CD4-positive, alpha-beta memory T cell (primary cell): ENCODE data around the gene KCNA10. TPM values are rescaled to one million over a fixed set of nuclear protein-coding genes. Genes with fewer than 3 reads are reported as not detected.

Experiments used
- CTCF ChIA-PET: fragments of 350-600 bp; sonication (Branson Sonifier 250); formaldehyde crosslinking; loops from one replicate; lab custom pipeline; 2021; ENCODE audit warnings: inconsistent platforms; ENCODE audit not compliant: partially characterized antibody; lab: Charles Lee
- POLR2A ChIA-PET: fragments of 350-600 bp; sonication (Branson Sonifier 250); formaldehyde crosslinking; loops from one replicate; lab custom pipeline; 2021; ENCODE audit not compliant: partially characterized antibody; lab: Charles Lee
- DNase-seq, 5 donors: peaks; one replicate each; pipeline versions ENCODE4 v3.0.0 to v3.0.0-alpha.2; 2020 to 2022; ENCODE audit warnings: mixed read lengths in 1 of 5
- H3K27ac ChIP-seq: one replicate; pipeline ENCODE4 v1.7.0; 2013; ENCODE audit warnings: low read depth, low read length
- H3K27me3 ChIP-seq: 2 replicates; pipeline ENCODE4 v1.7.0; 2013; ENCODE audit warnings: mild to moderate bottlenecking, low read length, moderate library complexity; ENCODE audit not compliant: insufficient read depth
- H3K36me3 ChIP-seq: 2 replicates; pipeline ENCODE4 v1.7.0; 2013; ENCODE audit warnings: mild to moderate bottlenecking, low read length, moderate library complexity; ENCODE audit not compliant: insufficient read depth
- H3K4me1 ChIP-seq: 2 replicates; pipeline ENCODE4 v1.7.0; 2013; ENCODE audit warnings: mild to moderate bottlenecking, low read length, moderate library complexity; ENCODE audit not compliant: insufficient read depth
- H3K4me3 ChIP-seq, 2 donors: one replicate each; pipeline ENCODE4 v1.7.0; 2013; ENCODE audit warnings: low read length in 2 of 2, mild to moderate bottlenecking in 1 of 2
- H3K9me3 ChIP-seq, 2 donors: one replicate each; pipeline ENCODE4 v1.7.0; 2013; ENCODE audit warnings: low read length in 2 of 2, control low read depth in 1 of 2; ENCODE audit not compliant: control insufficient read depth in 1 of 2
- H3K27ac Mint-ChIP-seq, 7 donors: one replicate each; pipeline ENCODE4 v1.8.0; 2020 to 2021; ENCODE audit warnings: mixed read lengths in 7 of 7, mild to moderate bottlenecking in 6 of 7, inconsistent platforms in 3 of 7, moderate library complexity in 3 of 7
- H3K27me3 Mint-ChIP-seq, 2 donors: one replicate each; pipeline ENCODE4 v1.8.0; 2020 to 2021; ENCODE audit warnings: mixed read lengths in 2 of 2
- H3K36me3 Mint-ChIP-seq, 2 donors: one replicate each; pipeline ENCODE4 v1.8.0; 2020 to 2021; ENCODE audit warnings: mixed read lengths in 2 of 2, inconsistent platforms in 1 of 2, mild to moderate bottlenecking in 1 of 2
- H3K4me1 Mint-ChIP-seq, 4 donors: one replicate each; pipeline ENCODE4 v1.8.0; 2020 to 2021; ENCODE audit warnings: mixed read lengths in 4 of 4, mild to moderate bottlenecking in 1 of 4
- H3K4me3 Mint-ChIP-seq, 8 donors: one replicate each; pipeline ENCODE4 v1.8.0; 2020 to 2021; ENCODE audit warnings: mixed read lengths in 8 of 8, mild to moderate bottlenecking in 7 of 8, moderate library complexity in 6 of 8, inconsistent platforms in 3 of 8
- H3K9me3 Mint-ChIP-seq, 8 donors: one replicate each; pipeline ENCODE4 v1.8.0; 2020 to 2021; ENCODE audit warnings: mixed read lengths in 8 of 8, mild to moderate bottlenecking in 5 of 8, inconsistent platforms in 3 of 8, moderate library complexity in 1 of 8
- intact Hi-C: fragments of 100-400 bp; cut with micrococcal nuclease; formaldehyde crosslinking; loops from one replicate; pipeline ENCODE4 v1.15.1; 2023
- polyA plus RNA-seq, 2 donors: library from polyadenylated mRNA; unstranded; fragments of 300-500 nt; fragmentation: Illumina TruSeq; gene quantifications; one replicate each; pipeline ENCODE4 v1.2.3, GENCODE V29; 2021
- total RNA-seq, 2 experiments: library from RNA; stranded (reverse); gene quantifications; one replicate each; pipeline ENCODE4 v1.2.3, GENCODE V29; 2021

Gene KCNA10
- not detected for total RNA-seq
- polyA plus RNA-seq, result not detected

DNA sequence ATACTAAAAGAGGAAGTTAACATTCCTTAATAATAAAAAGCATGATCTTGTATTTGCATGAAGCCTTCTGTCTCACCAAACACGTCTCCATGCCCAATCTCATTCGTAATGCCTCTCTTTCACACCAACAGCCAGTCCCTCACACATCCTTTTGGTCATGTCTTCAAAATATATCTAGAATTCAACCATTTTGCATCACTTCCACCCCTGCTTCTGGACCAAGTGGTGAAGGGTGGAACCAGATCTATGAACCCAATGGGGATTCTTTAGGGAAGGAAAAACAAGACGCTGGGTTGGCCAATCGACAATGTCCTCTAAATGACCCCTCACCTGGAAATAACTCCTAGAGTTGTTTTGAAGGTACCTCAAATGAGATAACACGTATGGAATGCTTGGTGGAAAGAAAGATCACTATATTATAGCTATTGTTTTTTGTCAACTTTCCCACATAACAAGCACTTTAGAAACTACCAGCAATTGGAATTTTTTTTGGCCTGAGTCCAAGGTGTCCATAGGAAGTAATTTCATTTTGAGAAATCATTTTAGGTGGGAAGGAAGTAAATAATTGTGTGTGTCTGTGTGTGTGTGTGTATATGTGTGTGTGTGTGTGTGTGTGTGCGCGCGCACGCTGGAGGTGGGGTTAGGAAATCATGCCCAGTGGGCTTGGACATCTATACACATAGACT lies at the start of gene KCNA10:
KCNA10 (minus strand) TSS at position 51 of the 686 bp plus-strand sequence. CDS start 388 bp downstream, outside the sequence.
- Mint-ChIP-seq H3K27ac (peak within 1 kb of the TSS in 1 of 7 donors; percentile 42), H3K36me3 (no peaks in the 10 kb centered on the region)
- no peaks in the 10 kb centered on the region for H3K4me1 ChIP-seq

DNA sequence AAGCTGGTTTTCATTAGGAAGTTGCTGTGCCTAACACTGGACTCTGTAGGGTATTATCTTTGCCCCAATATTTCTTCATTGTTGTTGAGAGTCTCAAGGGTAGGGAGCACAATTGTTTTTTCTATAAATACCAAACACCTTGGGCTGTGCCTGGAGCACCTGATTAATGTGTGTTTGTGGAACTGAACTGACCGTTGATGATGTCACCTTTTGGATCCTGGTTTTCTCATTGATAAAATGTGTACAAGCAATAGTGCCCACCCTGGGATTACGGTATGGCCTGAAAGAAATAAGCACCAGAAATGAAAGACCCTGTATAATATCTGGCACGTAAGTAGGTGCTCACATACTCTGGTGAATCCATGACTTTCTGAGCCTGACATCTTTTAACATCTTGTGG lies 47.9 kb upstream of the KCNA10 start:
- Histone ChIP-seq H3K4me1 (no peaks in the 10 kb centered on the region), H3K9me3 (no peaks in the 10 kb centered on the region), H3K36me3 (no peaks in the 10 kb centered on the region), H3K4me3 (no peak overlapping the region), H3K27ac (no peak overlapping the region), H3K27me3 (no peaks in the 10 kb centered on the region)
- CTCF ChIA-PET, result no interaction called here
- POLR2A ChIA-PET, result no interaction called here
- no peaks in the 10 kb centered on the region for H3K36me3 Mint-ChIP-seq
- DNase-seq, result no peak
- no peak overlapping the region for H3K27ac Mint-ChIP-seq
- H3K4me3 Mint-ChIP-seq, result no peak overlapping the region
- intact Hi-C loops, result no loop called here
- peaks cover 0 to 2% (median 0%) of the 10 kb centered on the region in 8 donors for H3K9me3 Mint-ChIP-seq
- no peaks in the 10 kb centered on the region for H3K4me1 Mint-ChIP-seq
- H3K27me3 Mint-ChIP-seq, result peaks cover 18 to 39% of the 10 kb centered on the region in 2 donors

More for the DNA sequence above, at the start of gene KCNA10:
- no peak for DNase-seq
- Histone ChIP-seq H3K27ac (no peak within 1 kb of the TSS), H3K9me3 (no peaks in the 10 kb centered on the region), H3K36me3 (no peaks in the 10 kb centered on the region), H3K27me3 (peaks cover 4% of the 10 kb centered on the region), H3K4me3 (no peak within 1 kb of the TSS)
- no peaks in the 10 kb centered on the region for H3K9me3 Mint-ChIP-seq
- H3K4me3 Mint-ChIP-seq, result no peak within 1 kb of the TSS
- CTCF ChIA-PET, result interaction anchor here (0.6 to 1.9 kb wide), 5 partner anchors 8 to 473 kb away, joined by 3 to 6 read pairs (median 3); no protein-coding TSS in a partner anchor
- peaks cover 25 to 26% of the 10 kb centered on the region in 2 donors for H3K27me3 Mint-ChIP-seq
- H3K4me1 Mint-ChIP-seq, result peaks cover 0 to under 1% (median 0%) of the 10 kb centered on the region in 4 donors
- intact Hi-C loops, result no loop called here
- POLR2A ChIA-PET, result no interaction called here

DNA sequence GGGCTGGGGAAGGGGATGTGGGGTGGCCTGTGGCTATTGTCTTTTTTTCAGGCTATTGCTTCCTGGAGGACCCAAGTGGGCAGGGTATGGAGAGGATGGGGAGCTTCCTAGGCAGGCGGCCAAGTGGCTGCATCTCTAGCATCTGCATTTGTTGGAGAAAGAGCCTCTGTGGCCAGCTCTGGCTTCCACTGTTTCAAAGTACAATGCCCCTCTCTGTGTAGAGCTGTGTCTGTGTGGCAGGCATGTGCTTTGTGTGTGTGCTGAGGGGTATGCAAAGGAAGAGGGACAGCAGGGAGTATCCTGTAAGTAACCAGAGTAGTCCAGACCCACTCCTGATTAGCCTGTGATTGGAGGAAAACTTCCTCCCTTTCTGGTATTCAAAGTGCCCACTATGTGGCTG lies 46.6 kb upstream of the KCNA10 start:
- CTCF ChIA-PET, result interaction anchor here (0.7 to 1.9 kb wide), 4 partner anchors 70 to 427 kb away, joined by 3 to 6 read pairs (median 3); no protein-coding TSS in a partner anchor
- H3K4me3 ChIP-seq, result no peak overlapping the region
- intact Hi-C loops, result no loop called here
- DNase-seq, result no peak
- POLR2A ChIA-PET, result interaction anchor here (0.8 kb wide), 1 partner anchor 10 kb away, joined by 3 read pairs; no protein-coding TSS in a partner anchor
- no peak overlapping the region for H3K27ac ChIP-seq
- Mint-ChIP-seq H3K4me3 (no peak overlapping the region), H3K4me1 (no peaks in the 10 kb centered on the region), H3K36me3 (no peaks in the 10 kb centered on the region), H3K27me3 (peaks cover 10 to 35% of the 10 kb centered on the region in 2 donors), H3K27ac (no peak overlapping the region), H3K9me3 (peaks cover 0 to 2% (median 0%) of the 10 kb centered on the region in 8 donors)
- H3K27me3 ChIP-seq, result no peaks in the 10 kb centered on the region
- no peaks in the 10 kb centered on the region for H3K36me3 ChIP-seq
- H3K4me1 ChIP-seq, result no peaks in the 10 kb centered on the region
- no peaks in the 10 kb centered on the region for H3K9me3 ChIP-seq

DNA sequence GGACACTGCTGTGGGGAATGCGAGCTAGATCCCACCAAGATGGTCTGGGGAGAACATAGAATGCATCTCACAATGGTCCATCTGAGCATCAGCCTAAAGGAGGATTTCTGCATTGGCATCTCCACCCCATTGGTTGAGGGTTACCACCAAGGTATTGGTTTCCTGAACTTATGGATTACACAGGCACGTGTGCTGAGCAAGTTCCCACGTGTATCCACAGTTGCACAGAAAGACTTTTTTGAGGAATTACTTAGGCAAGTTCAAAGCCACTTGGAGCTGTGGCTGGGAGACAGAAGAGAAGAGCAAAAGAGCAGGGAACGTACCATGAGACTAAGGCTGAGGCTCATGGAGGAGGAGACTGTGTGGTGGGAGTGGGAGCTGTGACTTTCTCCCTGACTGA lies 44.1 kb upstream of the KCNA10 start:
- Histone ChIP-seq H3K4me1 (no peaks in the 10 kb centered on the region), H3K4me3 (no peak overlapping the region), H3K9me3 (no peaks in the 10 kb centered on the region), H3K27me3 (no peaks in the 10 kb centered on the region), H3K36me3 (no peaks in the 10 kb centered on the region), H3K27ac (no peak overlapping the region)
- Mint-ChIP-seq H3K4me3 (no peak overlapping the region), H3K27me3 (peaks cover 9 to 34% of the 10 kb centered on the region in 2 donors), H3K4me1 (no peaks in the 10 kb centered on the region), H3K36me3 (no peaks in the 10 kb centered on the region), H3K27ac (no peak overlapping the region), H3K9me3 (peaks cover 0 to 2% (median 0%) of the 10 kb centered on the region in 8 donors)
- no peak for DNase-seq
- POLR2A ChIA-PET, result no interaction called here
- CTCF ChIA-PET, result no interaction called here
- intact Hi-C loops, result no loop called here

DNA sequence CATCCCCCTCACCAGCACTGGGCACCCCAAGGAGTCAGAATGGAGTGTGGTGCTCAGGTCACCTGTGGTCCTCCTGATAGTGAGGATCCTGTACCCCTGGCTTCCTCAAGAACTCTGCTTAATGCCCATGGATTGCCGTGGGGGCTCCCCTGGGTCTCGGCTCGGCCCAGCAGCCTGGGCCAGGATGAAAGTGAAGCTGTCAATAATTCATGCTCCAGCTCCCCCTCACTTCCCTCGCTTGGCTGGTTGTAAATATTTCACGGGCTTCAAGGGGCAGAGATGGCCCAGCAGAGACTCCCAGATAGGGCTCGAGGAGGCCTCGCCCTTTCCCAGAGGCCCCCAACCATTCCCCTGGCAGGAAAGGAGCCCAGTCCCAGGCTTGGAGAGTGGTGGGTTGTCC lies 42.6 kb upstream of the KCNA10 start:
- H3K27me3 Mint-ChIP-seq, result peaks cover 12 to 32% of the 10 kb centered on the region in 2 donors
- no peak overlapping the region for H3K4me3 Mint-ChIP-seq
- intact Hi-C loops, result no loop called here
- no peaks in the 10 kb centered on the region for H3K36me3 ChIP-seq
- no peaks in the 10 kb centered on the region for H3K9me3 ChIP-seq
- H3K9me3 Mint-ChIP-seq, result peaks cover 0 to 2% (median 0%) of the 10 kb centered on the region in 8 donors
- H3K4me1 Mint-ChIP-seq, result no peaks in the 10 kb centered on the region
- no peaks in the 10 kb centered on the region for H3K36me3 Mint-ChIP-seq
- H3K27me3 ChIP-seq, result no peaks in the 10 kb centered on the region
- H3K27ac Mint-ChIP-seq, result no peak overlapping the region
- H3K4me3 ChIP-seq, result no peak overlapping the region
- H3K27ac ChIP-seq, result no peak overlapping the region
- DNase-seq, result no peak
- POLR2A ChIA-PET, result no interaction called here
- H3K4me1 ChIP-seq, result no peaks in the 10 kb centered on the region
- CTCF ChIA-PET, result interaction anchor here (1.0 kb wide), 1 partner anchor 8 kb away, joined by 3 read pairs; no protein-coding TSS in a partner anchor

DNA sequence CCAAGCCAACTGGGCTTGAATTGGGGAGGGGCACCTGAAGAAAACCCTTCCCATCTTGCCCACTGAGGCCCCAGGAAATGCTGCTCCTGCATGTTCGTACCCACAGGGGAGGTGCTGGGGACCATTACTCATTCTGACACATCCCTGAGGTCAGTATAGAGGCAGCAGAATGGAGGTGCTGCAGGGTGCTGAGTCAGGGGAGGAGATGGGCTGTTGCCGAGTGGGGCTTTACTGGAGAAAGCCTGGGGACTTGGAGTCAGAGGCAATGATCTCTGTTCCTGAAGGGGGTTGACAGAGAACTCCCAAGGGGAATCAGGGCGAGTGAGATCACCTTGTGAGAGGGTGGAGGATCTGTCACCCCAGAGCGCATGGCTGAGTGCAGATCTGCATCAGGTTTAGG lies 40.2 kb upstream of the KCNA10 start:
- Histone ChIP-seq H3K27ac (no peak overlapping the region), H3K4me3 (no peak overlapping the region), H3K9me3 (no peaks in the 10 kb centered on the region), H3K27me3 (peaks cover 16% of the 10 kb centered on the region), H3K36me3 (no peaks in the 10 kb centered on the region), H3K4me1 (peaks cover 3% of the 10 kb centered on the region)
- peaks cover 17 to 30% of the 10 kb centered on the region in 2 donors for H3K27me3 Mint-ChIP-seq
- DNase-seq, result no peak
- intact Hi-C loops, result no loop called here
- ChIA-PET CTCF (no interaction called here), POLR2A (no interaction called here)
- H3K9me3 Mint-ChIP-seq, result peaks cover 0 to 2% (median 0%) of the 10 kb centered on the region in 8 donors
- peaks cover 2 to 9% (median 4%) of the 10 kb centered on the region in 4 donors for H3K4me1 Mint-ChIP-seq
- H3K4me3 Mint-ChIP-seq, result no peak overlapping the region
- H3K27ac Mint-ChIP-seq, result no peak overlapping the region
- H3K36me3 Mint-ChIP-seq, result no peaks in the 10 kb centered on the region

DNA sequence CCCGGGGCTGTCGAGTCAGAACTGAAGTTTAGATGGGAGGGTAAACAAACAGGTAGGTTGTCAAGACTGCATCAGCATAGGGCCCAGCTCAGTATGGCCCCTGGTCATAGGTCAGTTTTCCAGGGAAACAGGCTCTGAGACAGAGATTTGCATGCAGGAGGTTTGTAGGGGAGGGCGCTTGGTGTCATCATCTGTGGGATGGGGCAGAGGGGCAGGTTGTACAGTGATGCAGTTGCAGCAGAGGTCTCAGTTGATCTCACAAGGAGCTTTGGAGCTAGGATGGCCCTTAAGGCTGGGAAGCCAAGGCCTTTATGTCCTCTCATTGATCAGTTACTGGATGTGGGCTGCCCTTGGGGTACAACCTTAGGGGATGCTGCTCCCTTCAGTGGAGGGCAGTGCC lies 38.5 kb upstream of the KCNA10 start:
- H3K27ac ChIP-seq, result no peak overlapping the region
- Mint-ChIP-seq H3K9me3 (no peaks in the 10 kb centered on the region), H3K27ac (no peak overlapping the region), H3K36me3 (no peaks in the 10 kb centered on the region), H3K4me3 (no peak overlapping the region), H3K27me3 (peaks cover 24 to 39% of the 10 kb centered on the region in 2 donors), H3K4me1 (peaks cover 2 to 9% (median 4%) of the 10 kb centered on the region in 4 donors)
- intact Hi-C loops, result no loop called here
- peaks cover 18% of the 10 kb centered on the region for H3K27me3 ChIP-seq
- no peak overlapping the region for H3K4me3 ChIP-seq
- peaks cover 3% of the 10 kb centered on the region for H3K4me1 ChIP-seq
- ChIA-PET POLR2A (no interaction called here), CTCF (interaction anchor here (0.8 to 6.9 kb wide), 6 partner anchors 8 to 226 kb away, joined by 3 to 91 read pairs (median 20); no protein-coding TSS in a partner anchor)
- H3K36me3 ChIP-seq, result no peaks in the 10 kb centered on the region
- no peaks in the 10 kb centered on the region for H3K9me3 ChIP-seq
- no peak for DNase-seq
